H1 (cell line): ENCODE results near the gene TCF7L2. TPM values are rescaled to one million over a fixed set of nuclear protein-coding genes. Genes with fewer than 3 reads are reported as not detected.

Experiments
- ATF3 ChIP-seq: IDR thresholded peaks from 2 replicates; pipeline ENCODE4 v1.6.1; 2011; ENCODE audit warnings: low read depth, mild to moderate bottlenecking, low read length; ENCODE audit not compliant: insufficient read depth
- BCL11A ChIP-seq, 2 experiments: IDR thresholded peaks; one replicate each; pipeline ENCODE4 v1.6.1; 2011; ENCODE audit warnings: low read depth in 2 of 2, low read length in 2 of 2, mild to moderate bottlenecking in 2 of 2
- CBX8 ChIP-seq: fragments of 300-800, 300-1000 bp; sonication (generic); IDR thresholded peaks from 2 replicates; pipeline ENCODE4 v1.7.1; 2016; ENCODE audit warnings: low read depth, low read length, borderline replicate concordance
- CHD1 ChIP-seq: IDR thresholded peaks from 2 replicates; pipeline ENCODE4 v1.6.1; 2012; ENCODE audit warnings: low read depth, low read length, improper control_type of control experiment
- CHD2 ChIP-seq: IDR thresholded peaks from 2 replicates; pipeline ENCODE4 v1.6.1; 2012; ENCODE audit warnings: low read length, improper control_type of control experiment
- HDAC2 ChIP-seq, 2 experiments: fragments of 300-600 bp in 1 of 2; sonication (generic) in 1 of 2; IDR thresholded peaks; 2 replicates each; pipeline ENCODE4 v1.6.1; 2011 to 2012; ENCODE audit warnings: low read depth in 2 of 2, low read length in 2 of 2, mild to moderate bottlenecking in 2 of 2, moderate library complexity in 2 of 2, borderline replicate concordance in 1 of 2, inconsistent platforms in 1 of 2
- KDM4A ChIP-seq: IDR thresholded peaks from one replicate; pipeline ENCODE4 v1.7.1; 2012; ENCODE audit warnings: low read depth, mild to moderate bottlenecking, moderate library complexity, low read length, inconsistent platforms; ENCODE audit not compliant: severe bottlenecking
- KDM5A ChIP-seq: fragments of 200-600 bp; IDR thresholded peaks from 2 replicates; pipeline ENCODE4 v1.7.1; 2012; ENCODE audit warnings: mild to moderate bottlenecking, low read length, inconsistent platforms, mixed read lengths
- SP4 ChIP-seq: IDR thresholded peaks from 2 replicates; pipeline ENCODE4 v1.6.1; 2012; ENCODE audit warnings: low read length, inconsistent platforms
- SUZ12 ChIP-seq: fragments of 200-600 bp; sonication (generic); IDR thresholded peaks from 2 replicates; pipeline ENCODE4 v1.6.1; 2012; ENCODE audit warnings: mild to moderate bottlenecking, inconsistent platforms, low read length, moderate library complexity, mixed read lengths
- TCF12 ChIP-seq: IDR thresholded peaks from 2 replicates; pipeline ENCODE4 v1.6.1; 2011; ENCODE audit warnings: low read depth, mild to moderate bottlenecking, low read length
- polyA plus RNA-seq, 7 experiments: library from polyadenylated mRNA; depleted of rRNA in 3 of 7; stranded (reverse) in 5 of 7; unstranded in 2 of 7; fragments of >200 nt in 5 of 7; fragments of 200-250 nt in 2 of 7; gene quantifications; 1 replicate in 5 of 7; 2 replicates in 1 of 7; 4 replicates in 1 of 7; pipeline versions ENCODE4 v1.2.1 to v1.2.3, GENCODE V29; 2011 to 2013; ENCODE audit warnings: missing spikeins in 2 of 7, mixed read lengths in 2 of 7
- total RNA-seq: library from RNA; stranded (reverse); fragmentation: NEBNext Ultra II Directional; extraction: Animal tissue kit (Norgen Biotek cat#: 25700); gene quantifications from 2 replicates; pipeline ENCODE4 v1.2.1, GENCODE V29; 2021
- TF ChIP-seq, protein P1 (sequence below): fragments of 300-600 bp; sonication (generic); IDR thresholded peaks from 2 replicates; pipeline ENCODE4 v1.7.1; 2012; ENCODE audit warnings: low read length, moderate library complexity, mild to moderate bottlenecking, inconsistent platforms; ENCODE audit not compliant: insufficient replicate concordance

Gene TCF7L2
- total and polyA plus RNA-seq, 2 of the 8 experiments (the other 6 are each of a cell fraction or from before 2014, with no cell fraction given): 33.9 to 67.3 TPM

- TF ChIP-seq, protein P1, sequence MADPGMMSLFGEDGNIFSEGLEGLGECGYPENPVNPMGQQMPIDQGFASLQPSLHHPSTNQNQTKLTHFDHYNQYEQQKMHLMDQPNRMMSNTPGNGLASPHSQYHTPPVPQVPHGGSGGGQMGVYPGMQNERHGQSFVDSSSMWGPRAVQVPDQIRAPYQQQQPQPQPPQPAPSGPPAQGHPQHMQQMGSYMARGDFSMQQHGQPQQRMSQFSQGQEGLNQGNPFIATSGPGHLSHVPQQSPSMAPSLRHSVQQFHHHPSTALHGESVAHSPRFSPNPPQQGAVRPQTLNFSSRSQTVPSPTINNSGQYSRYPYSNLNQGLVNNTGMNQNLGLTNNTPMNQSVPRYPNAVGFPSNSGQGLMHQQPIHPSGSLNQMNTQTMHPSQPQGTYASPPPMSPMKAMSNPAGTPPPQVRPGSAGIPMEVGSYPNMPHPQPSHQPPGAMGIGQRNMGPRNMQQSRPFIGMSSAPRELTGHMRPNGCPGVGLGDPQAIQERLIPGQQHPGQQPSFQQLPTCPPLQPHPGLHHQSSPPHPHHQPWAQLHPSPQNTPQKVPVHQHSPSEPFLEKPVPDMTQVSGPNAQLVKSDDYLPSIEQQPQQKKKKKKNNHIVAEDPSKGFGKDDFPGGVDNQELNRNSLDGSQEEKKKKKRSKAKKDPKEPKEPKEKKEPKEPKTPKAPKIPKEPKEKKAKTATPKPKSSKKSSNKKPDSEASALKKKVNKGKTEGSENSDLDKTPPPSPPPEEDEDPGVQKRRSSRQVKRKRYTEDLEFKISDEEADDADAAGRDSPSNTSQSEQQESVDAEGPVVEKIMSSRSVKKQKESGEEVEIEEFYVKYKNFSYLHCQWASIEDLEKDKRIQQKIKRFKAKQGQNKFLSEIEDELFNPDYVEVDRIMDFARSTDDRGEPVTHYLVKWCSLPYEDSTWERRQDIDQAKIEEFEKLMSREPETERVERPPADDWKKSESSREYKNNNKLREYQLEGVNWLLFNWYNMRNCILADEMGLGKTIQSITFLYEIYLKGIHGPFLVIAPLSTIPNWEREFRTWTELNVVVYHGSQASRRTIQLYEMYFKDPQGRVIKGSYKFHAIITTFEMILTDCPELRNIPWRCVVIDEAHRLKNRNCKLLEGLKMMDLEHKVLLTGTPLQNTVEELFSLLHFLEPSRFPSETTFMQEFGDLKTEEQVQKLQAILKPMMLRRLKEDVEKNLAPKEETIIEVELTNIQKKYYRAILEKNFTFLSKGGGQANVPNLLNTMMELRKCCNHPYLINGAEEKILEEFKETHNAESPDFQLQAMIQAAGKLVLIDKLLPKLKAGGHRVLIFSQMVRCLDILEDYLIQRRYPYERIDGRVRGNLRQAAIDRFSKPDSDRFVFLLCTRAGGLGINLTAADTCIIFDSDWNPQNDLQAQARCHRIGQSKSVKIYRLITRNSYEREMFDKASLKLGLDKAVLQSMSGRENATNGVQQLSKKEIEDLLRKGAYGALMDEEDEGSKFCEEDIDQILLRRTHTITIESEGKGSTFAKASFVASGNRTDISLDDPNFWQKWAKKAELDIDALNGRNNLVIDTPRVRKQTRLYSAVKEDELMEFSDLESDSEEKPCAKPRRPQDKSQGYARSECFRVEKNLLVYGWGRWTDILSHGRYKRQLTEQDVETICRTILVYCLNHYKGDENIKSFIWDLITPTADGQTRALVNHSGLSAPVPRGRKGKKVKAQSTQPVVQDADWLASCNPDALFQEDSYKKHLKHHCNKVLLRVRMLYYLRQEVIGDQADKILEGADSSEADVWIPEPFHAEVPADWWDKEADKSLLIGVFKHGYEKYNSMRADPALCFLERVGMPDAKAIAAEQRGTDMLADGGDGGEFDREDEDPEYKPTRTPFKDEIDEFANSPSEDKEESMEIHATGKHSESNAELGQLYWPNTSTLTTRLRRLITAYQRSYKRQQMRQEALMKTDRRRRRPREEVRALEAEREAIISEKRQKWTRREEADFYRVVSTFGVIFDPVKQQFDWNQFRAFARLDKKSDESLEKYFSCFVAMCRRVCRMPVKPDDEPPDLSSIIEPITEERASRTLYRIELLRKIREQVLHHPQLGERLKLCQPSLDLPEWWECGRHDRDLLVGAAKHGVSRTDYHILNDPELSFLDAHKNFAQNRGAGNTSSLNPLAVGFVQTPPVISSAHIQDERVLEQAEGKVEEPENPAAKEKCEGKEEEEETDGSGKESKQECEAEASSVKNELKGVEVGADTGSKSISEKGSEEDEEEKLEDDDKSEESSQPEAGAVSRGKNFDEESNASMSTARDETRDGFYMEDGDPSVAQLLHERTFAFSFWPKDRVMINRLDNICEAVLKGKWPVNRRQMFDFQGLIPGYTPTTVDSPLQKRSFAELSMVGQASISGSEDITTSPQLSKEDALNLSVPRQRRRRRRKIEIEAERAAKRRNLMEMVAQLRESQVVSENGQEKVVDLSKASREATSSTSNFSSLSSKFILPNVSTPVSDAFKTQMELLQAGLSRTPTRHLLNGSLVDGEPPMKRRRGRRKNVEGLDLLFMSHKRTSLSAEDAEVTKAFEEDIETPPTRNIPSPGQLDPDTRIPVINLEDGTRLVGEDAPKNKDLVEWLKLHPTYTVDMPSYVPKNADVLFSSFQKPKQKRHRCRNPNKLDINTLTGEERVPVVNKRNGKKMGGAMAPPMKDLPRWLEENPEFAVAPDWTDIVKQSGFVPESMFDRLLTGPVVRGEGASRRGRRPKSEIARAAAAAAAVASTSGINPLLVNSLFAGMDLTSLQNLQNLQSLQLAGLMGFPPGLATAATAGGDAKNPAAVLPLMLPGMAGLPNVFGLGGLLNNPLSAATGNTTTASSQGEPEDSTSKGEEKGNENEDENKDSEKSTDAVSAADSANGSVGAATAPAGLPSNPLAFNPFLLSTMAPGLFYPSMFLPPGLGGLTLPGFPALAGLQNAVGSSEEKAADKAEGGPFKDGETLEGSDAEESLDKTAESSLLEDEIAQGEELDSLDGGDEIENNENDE: no peak
- no peak for TF ChIP-seq KDM5A
- TF ChIP-seq HDAC2 (IDR thresholded peaks at IDR 0.05; ENCODE audit: borderline replicate concordance in 1 of 2, low read depth in 2 of 2, low read length in 2 of 2): no peak
- no peak for TF ChIP-seq ATF3
- no peak for TF ChIP-seq TCF12
- no peak for TF ChIP-seq SUZ12
- no peak for TF ChIP-seq CBX8
- no peak for TF ChIP-seq KDM4A
- TF ChIP-seq SP4: no peak
- no peak for TF ChIP-seq CHD2
- no peak for TF ChIP-seq CHD1
- TF ChIP-seq BCL11A (IDR thresholded peaks at IDR 0.05; ENCODE audit: low read depth in 2 of 2, low read length in 2 of 2): no peak
These were observed 52.4 kb downstream of the TCF7L2 start (continued) for GRCh38 chr10:113002449-113002777.
